Measurements from ENCODE around the gene IRF1.

DNA sequence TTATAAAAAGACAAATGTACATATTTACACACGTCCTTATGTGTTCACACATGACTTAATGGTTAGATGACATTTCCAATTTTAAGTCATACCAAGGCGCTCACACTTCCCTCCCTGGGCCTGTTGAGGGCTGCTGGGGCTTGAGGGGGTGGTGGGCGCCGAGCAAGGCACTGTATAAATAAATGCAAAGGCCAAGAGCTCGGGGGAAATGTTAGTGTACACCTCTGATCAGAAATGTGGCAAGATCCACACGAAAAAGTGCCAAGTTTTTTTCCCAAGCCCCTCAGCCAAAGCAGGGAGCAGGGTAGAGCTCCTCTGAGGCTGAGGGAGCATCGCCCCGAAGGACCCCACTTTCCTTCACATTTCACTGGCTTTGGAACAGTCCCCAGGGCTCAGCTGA is 7.5 kb downstream of the IRF1 start:
- TF ChIP-seq RAD21 (IDR thresholded peaks at IDR 0.05 in 1 of 2, conservative IDR thresholded peaks at IDR 0.05 in 1 of 2; ENCODE audit: low read depth in 2 of 2, low read length in 2 of 2), result no peak
- TF ChIP-seq SAP30 (IDR thresholded peaks at IDR 0.05; ENCODE audit: insufficient read depth, insufficient replicate concordance, low read length), result no peak
- TF ChIP-seq TAF1 (IDR thresholded peaks at IDR 0.05; ENCODE audit: low read depth, low read length), result no peak
- TF ChIP-seq CTCF (IDR thresholded peaks at IDR 0.05; ENCODE audit: control extremely low read depth in 1 of 3, insufficient read depth in 1 of 3, low read depth in 1 of 3, low read length in 3 of 3), result no peak
- no peak for TF ChIP-seq MAFK (IDR thresholded peaks at IDR 0.05; ENCODE audit: low read depth, low read length)
- TF ChIP-seq SRF (IDR thresholded peaks at IDR 0.05; ENCODE audit: low read depth, low read length), result no peak
- no peak for TF ChIP-seq SIX5 (IDR thresholded peaks at IDR 0.05; ENCODE audit: low read depth, low read length)
- TF ChIP-seq SIN3A (conservative IDR thresholded peaks at IDR 0.05 in 1 of 2, IDR thresholded peaks at IDR 0.05 in 1 of 2; ENCODE audit: low read depth in 1 of 2, low read length in 2 of 2), result no peak

All from H1 (cell line).